Measurements from ENCODE around the gene KCNQ1.

GRCh38 chr11:2472428-2473186 is 27.8 kb downstream of the KCNQ1 start:
- TF ChIP-seq POLR2A (IDR thresholded peaks at IDR 0.05) (no peak), CTCF (IDR thresholded peaks at IDR 0.05) (no peak), POLR2AphosphoS5 (IDR thresholded peaks at IDR 0.05; ENCODE audit: insufficient read depth in 1 of 2, low read depth in 1 of 2) (no peak)
